Loucy (cell line): ENCODE measurements around the gene FLOT1.
A peak's percentile ranks its signal among the peaks of the same experiment; 100 is the strongest.

Source experiments
- H2AFZ ChIP-seq: fragments of 200-600 bp; sonication (generic); 2 replicates; pipeline ENCODE4 v1.6.0; 2016; ENCODE audit warnings: antibody characterized with exemption, mild to moderate bottlenecking, low read length, moderate library complexity
- H3F3A ChIP-seq: fragments of 200-600 bp; 2 replicates; pipeline ENCODE4 v1.6.0; 2016; ENCODE audit warnings: antibody characterized with exemption, low read depth, mild to moderate bottlenecking
- H3K27me3 ChIP-seq: fragments of 200-600 bp; sonication (generic); 2 replicates; pipeline ENCODE4 v1.6.1; 2014; ENCODE audit warnings: low read length, mild to moderate bottlenecking; ENCODE audit not compliant: insufficient read depth, poor library complexity, severe bottlenecking
- H3K36me3 ChIP-seq: fragments of 200-600 bp; sonication (generic); 2 replicates; pipeline ENCODE4 v1.6.1; 2016; ENCODE audit warnings: low read length; ENCODE audit not compliant: insufficient read depth
- H3K4me1 ChIP-seq: fragments of 200-600 bp; sonication (generic); 2 replicates; pipeline ENCODE4 v1.5.1; 2014; ENCODE audit warnings: low read length, mild to moderate bottlenecking; ENCODE audit not compliant: insufficient read depth, poor library complexity, severe bottlenecking
- H3K4me2 ChIP-seq: fragments of 200-600 bp; sonication (generic); 2 replicates; pipeline ENCODE4 v1.6.0; 2014; ENCODE audit warnings: antibody characterized with exemption, low read length, low read depth, mild to moderate bottlenecking; ENCODE audit not compliant: poor library complexity, severe bottlenecking
- H3K4me3 ChIP-seq: fragments of 200-600 bp; sonication (generic); 2 replicates; pipeline ENCODE4 v1.5.1; 2014; ENCODE audit warnings: low read length, mild to moderate bottlenecking, mixed read lengths; ENCODE audit not compliant: poor library complexity, severe bottlenecking
- H3K79me2 ChIP-seq: fragments of 200-600 bp; sonication (generic); 2 replicates; pipeline ENCODE4 v1.6.1; 2014; ENCODE audit warnings: low read length; ENCODE audit not compliant: insufficient read depth
- H3K9ac ChIP-seq: fragments of 200-600 bp; sonication (generic); 2 replicates; pipeline ENCODE4 v1.6.0; 2014; ENCODE audit warnings: mild to moderate bottlenecking, low read depth, low read length, moderate library complexity; ENCODE audit not compliant: poor library complexity, severe bottlenecking
- H3K9me2 ChIP-seq: fragments of 200-600 bp; sonication (generic); replicated peaks from 2 replicates; pipeline ENCODE4 v1.6.1; 2016; ENCODE audit warnings: low read depth, low read length, mixed read lengths
- H3K9me3 ChIP-seq: fragments of 200-600 bp; sonication (generic); 2 replicates; pipeline ENCODE4 v1.6.1; 2014; ENCODE audit warnings: mild to moderate bottlenecking, antibody characterized with exemption, low read length, low read depth; ENCODE audit not compliant: insufficient read depth
- H4K20me1 ChIP-seq: fragments of 200-600 bp; sonication (generic); 2 replicates; pipeline ENCODE4 v1.6.0; 2014; ENCODE audit warnings: antibody characterized with exemption, low read length, mild to moderate bottlenecking; ENCODE audit not compliant: insufficient read depth, poor library complexity, severe bottlenecking
- CTCF ChIP-seq: fragments of 200-600 bp; sonication (generic); conservative IDR thresholded peaks from 2 replicates; pipeline ENCODE4 v1.5.1; 2014; ENCODE audit warnings: mild to moderate bottlenecking, antibody characterized with exemption, low read length
- EZH2phosphoT487 ChIP-seq: fragments of 200-600 bp; IDR thresholded peaks from 2 replicates; pipeline ENCODE4 v1.6.1; 2018; ENCODE audit warnings: antibody characterized with exemption, mild to moderate bottlenecking, moderate library complexity, borderline replicate concordance

The FLOT1 gene

GRCh38 chr6:30742316-30743098 lies at the start of gene FLOT1:
Gene FLOT1 (minus strand): TSS chr6:30742687. CDS start chr6:30742189, 498 bp downstream.
- Histone ChIP-seq H4K20me1 (peaks cover 17% of the 10 kb centered on the region), H3F3A (peaks cover 11% of the 10 kb centered on the region), H3K4me2 (peak within 1 kb of the TSS; percentile 94), H3K9ac (peak within 1 kb of the TSS; percentile 89), H2AFZ (peak within 1 kb of the TSS; percentile 69), H3K9me2 (no peaks in the 10 kb centered on the region), H3K4me1 (peaks cover 49% of the 10 kb centered on the region), H3K36me3 (no peaks in the 10 kb centered on the region; the same call in 1 of the 2 replicates), H3K9me3 (no peaks in the 10 kb centered on the region), H3K27me3 (no peaks in the 10 kb centered on the region), H3K79me2 (peaks cover 35% of the 10 kb centered on the region), H3K4me3 (peak within 1 kb of the TSS; percentile 86)
- TF ChIP-seq CTCF (no peak), EZH2phosphoT487 (no peak)

GRCh38 chr6:30790724-30791383 lies 48.4 kb upstream of the FLOT1 start:
- Histone ChIP-seq H3K9ac (no peak overlapping the region), H3K27me3 (peaks cover 28% of the 10 kb centered on the region), H3K9me2 (no peaks in the 10 kb centered on the region), H4K20me1 (no peaks in the 10 kb centered on the region), H3F3A (no peaks in the 10 kb centered on the region), H2AFZ (no peak overlapping the region), H3K79me2 (no peaks in the 10 kb centered on the region), H3K4me1 (peaks cover 13% of the 10 kb centered on the region), H3K4me3 (no peak overlapping the region), H3K9me3 (no peaks in the 10 kb centered on the region), H3K36me3 (no peaks in the 10 kb centered on the region), H3K4me2 (no peak overlapping the region)
- TF ChIP-seq EZH2phosphoT487 (no peak), CTCF (no peak)

- no peak overlapping the region for H3K4me3 ChIP-seq
- H3K4me2 ChIP-seq, result no peak overlapping the region
- no peak overlapping the region for H3K9ac ChIP-seq
- H3K9me2 ChIP-seq, result no peaks in the 10 kb centered on the region
- H3F3A ChIP-seq, result no peaks in the 10 kb centered on the region
- H3K9me3 ChIP-seq, result no peaks in the 10 kb centered on the region
- no peaks in the 10 kb centered on the region for H3K36me3 ChIP-seq
- H3K4me1 ChIP-seq, result peaks cover 13% of the 10 kb centered on the region
- no peak for TF ChIP-seq EZH2phosphoT487
- TF ChIP-seq CTCF, result no peak
- H2AFZ ChIP-seq, result no peak overlapping the region
- no peaks in the 10 kb centered on the region for H3K79me2 ChIP-seq
- H3K27me3 ChIP-seq, result peaks cover 28% of the 10 kb centered on the region
- H4K20me1 ChIP-seq, result no peaks in the 10 kb centered on the region
Measured at GRCh38 chr6:30789606-30790005, 47.1 kb upstream of the FLOT1 start.
